ENCODE measurements around the gene LMBR1L.

LMBR1L gene

GRCh38 chr12:49052451-49053208, 58.0 kb downstream of the LMBR1L start:
- no peak overlapping the region for H3K23ac ChIP-seq (ENCODE audit: low read length in 2 of 2)
- peaks cover 45% of the 10 kb centered on the region for H3K4me1 ChIP-seq (ENCODE audit: control insufficient read depth, insufficient read depth, low read depth, low read length)
- no peak overlapping the region for H2AFZ ChIP-seq (ENCODE audit: low read depth, low read length)
- H3K36me3 ChIP-seq (ENCODE audit: control insufficient read depth in 1 of 2, insufficient read depth in 2 of 2, low read depth in 1 of 2, low read length in 2 of 2), result peaks cover 67 to 78% of the 10 kb centered on the region in 2 experiments
- H2BK5ac ChIP-seq (ENCODE audit: low read depth, low read length, poor library complexity, severe bottlenecking), result no peak overlapping the region
- H2AK5ac ChIP-seq (ENCODE audit: low read length, severe bottlenecking), result no peak overlapping the region
- H3K27ac ChIP-seq (ENCODE audit: low read length, poor library complexity, severe bottlenecking), result no peak overlapping the region
- H4K8ac ChIP-seq (ENCODE audit: low read length), result no peak overlapping the region
- no peak overlapping the region for H3K4me2 ChIP-seq (ENCODE audit: low read length, poor library complexity, severe bottlenecking)
- no peaks in the 10 kb centered on the region for H3K27me3 ChIP-seq (ENCODE audit: control insufficient read depth in 1 of 2, insufficient read depth in 1 of 2, low read length in 2 of 2)
- no peak overlapping the region for H2BK15ac ChIP-seq (ENCODE audit: low read depth, poor library complexity, severe bottlenecking)
- no peak overlapping the region for H3K9ac ChIP-seq (ENCODE audit: low read length)
- no peak for DNase-seq
- no peak overlapping the region for H3K4ac ChIP-seq (ENCODE audit: low read depth in 1 of 2, low read length in 2 of 2)
- H2BK120ac ChIP-seq (ENCODE audit: low read depth, low read length), result no peak overlapping the region
- H3K9me3 ChIP-seq (ENCODE audit: control insufficient read depth, low read length), result no peaks in the 10 kb centered on the region
- H3K18ac ChIP-seq (ENCODE audit: low read depth in 1 of 2, low read length in 2 of 2), result no peak overlapping the region
- no peak overlapping the region for H2BK12ac ChIP-seq (ENCODE audit: low read length in 2 of 2)
- no peak overlapping the region for H4K91ac ChIP-seq (ENCODE audit: low read length)
- WGBS, result 97% methylated on average over 16 of the region's 16 CpGs
- peaks cover 30% of the 10 kb centered on the region for H3K79me1 ChIP-seq (replicated peaks; ENCODE audit: low read length, poor library complexity, severe bottlenecking)
- H3K4me3 ChIP-seq (ENCODE audit: insufficient read depth in 1 of 2, low read depth in 1 of 2, low read length in 2 of 2), result no peak overlapping the region
- H3K14ac ChIP-seq (ENCODE audit: low read length in 2 of 2), result no peak overlapping the region

- 96% methylated on average over 19 of the region's 20 CpGs for WGBS
- Histone ChIP-seq H2BK12ac (ENCODE audit: low read length in 2 of 2) (no peak overlapping the region), H3K18ac (ENCODE audit: low read depth in 1 of 2, low read length in 2 of 2) (no peak overlapping the region), H3K14ac (ENCODE audit: low read length in 2 of 2) (no peak overlapping the region), H3K9ac (ENCODE audit: low read length) (no peak overlapping the region), H2BK120ac (ENCODE audit: low read depth, low read length) (no peak overlapping the region), H2BK5ac (ENCODE audit: low read depth, low read length, poor library complexity, severe bottlenecking) (no peak overlapping the region), H4K8ac (ENCODE audit: low read length) (no peak overlapping the region), H3K27me3 (ENCODE audit: control insufficient read depth in 1 of 2, insufficient read depth in 1 of 2, low read length in 2 of 2) (no peaks in the 10 kb centered on the region), H4K91ac (ENCODE audit: low read length) (no peak overlapping the region), H3K4me2 (ENCODE audit: low read length, poor library complexity, severe bottlenecking) (no peak overlapping the region), H2AFZ (ENCODE audit: low read depth, low read length) (no peak overlapping the region), H2AK5ac (ENCODE audit: low read length, severe bottlenecking) (no peak overlapping the region), H3K23ac (ENCODE audit: low read length in 2 of 2) (no peak overlapping the region), H3K79me1 (replicated peaks; ENCODE audit: low read length, poor library complexity, severe bottlenecking) (peaks cover 35% of the 10 kb centered on the region), H3K4me3 (ENCODE audit: insufficient read depth in 1 of 2, low read depth in 1 of 2, low read length in 2 of 2) (no peak overlapping the region), H3K36me3 (ENCODE audit: control insufficient read depth in 1 of 2, insufficient read depth in 2 of 2, low read depth in 1 of 2, low read length in 2 of 2) (peaks cover 72 to 86% of the 10 kb centered on the region in 2 experiments), H2BK15ac (ENCODE audit: low read depth, poor library complexity, severe bottlenecking) (no peak overlapping the region), H3K9me3 (ENCODE audit: control insufficient read depth, low read length) (no peaks in the 10 kb centered on the region), H3K4me1 (ENCODE audit: control insufficient read depth, insufficient read depth, low read depth, low read length) (peaks cover 42% of the 10 kb centered on the region), H3K27ac (ENCODE audit: low read length, poor library complexity, severe bottlenecking) (no peak overlapping the region), H3K4ac (ENCODE audit: low read depth in 1 of 2, low read length in 2 of 2) (no peak overlapping the region)
- DNase-seq, result no peak
Observed at GRCh38 chr12:49051777-49052438, 58.7 kb downstream of the LMBR1L start.

GRCh38 chr12:49051373-49051764, 59.3 kb downstream of the LMBR1L start:
- H3K4ac ChIP-seq (ENCODE audit: low read depth in 1 of 2, low read length in 2 of 2), result no peak overlapping the region
- no peak overlapping the region for H3K14ac ChIP-seq (ENCODE audit: low read length in 2 of 2)
- no peak overlapping the region for H4K91ac ChIP-seq (ENCODE audit: low read length)
- H3K23ac ChIP-seq (ENCODE audit: low read length in 2 of 2), result no peak overlapping the region
- no peak overlapping the region for H4K8ac ChIP-seq (ENCODE audit: low read length)
- no peak overlapping the region for H3K9ac ChIP-seq (ENCODE audit: low read length)
- H2BK12ac ChIP-seq (ENCODE audit: low read length in 2 of 2), result no peak overlapping the region
- peaks cover 77 to 91% of the 10 kb centered on the region in 2 experiments for H3K36me3 ChIP-seq (ENCODE audit: control insufficient read depth in 1 of 2, insufficient read depth in 2 of 2, low read depth in 1 of 2, low read length in 2 of 2)
- H3K79me1 ChIP-seq (replicated peaks; ENCODE audit: low read length, poor library complexity, severe bottlenecking), result peaks cover 39% of the 10 kb centered on the region
- no peak for DNase-seq
- no peak overlapping the region for H2AFZ ChIP-seq (ENCODE audit: low read depth, low read length)
- H3K4me3 ChIP-seq (ENCODE audit: insufficient read depth in 1 of 2, low read depth in 1 of 2, low read length in 2 of 2), result no peak overlapping the region
- no peak overlapping the region for H3K4me2 ChIP-seq (ENCODE audit: low read length, poor library complexity, severe bottlenecking)
- no peak overlapping the region for H2AK5ac ChIP-seq (ENCODE audit: low read length, severe bottlenecking)
- no peaks in the 10 kb centered on the region for H3K27me3 ChIP-seq (ENCODE audit: control insufficient read depth in 1 of 2, insufficient read depth in 1 of 2, low read length in 2 of 2)
- no peak overlapping the region for H2BK15ac ChIP-seq (ENCODE audit: low read depth, poor library complexity, severe bottlenecking)
- no peak overlapping the region for H2BK5ac ChIP-seq (ENCODE audit: low read depth, low read length, poor library complexity, severe bottlenecking)
- no peaks in the 10 kb centered on the region for H3K9me3 ChIP-seq (ENCODE audit: control insufficient read depth, low read length)
- H2BK120ac ChIP-seq (ENCODE audit: low read depth, low read length), result no peak overlapping the region
- 97% methylated on average over 18 of the region's 18 CpGs for WGBS
- no peak overlapping the region for H3K27ac ChIP-seq (ENCODE audit: low read length, poor library complexity, severe bottlenecking)
- H3K18ac ChIP-seq (ENCODE audit: low read depth in 1 of 2, low read length in 2 of 2), result no peak overlapping the region
- H3K4me1 ChIP-seq (ENCODE audit: control insufficient read depth, insufficient read depth, low read depth, low read length), result peaks cover 41% of the 10 kb centered on the region

GRCh38 chr12:49050507-49051372, 59.9 kb downstream of the LMBR1L start:
- no peak overlapping the region for H3K4me2 ChIP-seq (ENCODE audit: low read length, poor library complexity, severe bottlenecking)
- peaks cover 45% of the 10 kb centered on the region for H3K79me1 ChIP-seq (replicated peaks; ENCODE audit: low read length, poor library complexity, severe bottlenecking)
- peak overlapping the region; percentile 5 for H2BK15ac ChIP-seq (ENCODE audit: low read depth, poor library complexity, severe bottlenecking)
- H3K18ac ChIP-seq (ENCODE audit: low read depth in 1 of 2, low read length in 2 of 2), result no peak overlapping the region
- no peak overlapping the region for H2BK120ac ChIP-seq (ENCODE audit: low read depth, low read length)
- no peak overlapping the region for H3K23ac ChIP-seq (ENCODE audit: low read length in 2 of 2)
- no peaks in the 10 kb centered on the region for H3K27me3 ChIP-seq (ENCODE audit: control insufficient read depth in 1 of 2, insufficient read depth in 1 of 2, low read length in 2 of 2)
- no peaks in the 10 kb centered on the region for H3K9me3 ChIP-seq (ENCODE audit: control insufficient read depth, low read length)
- H2BK5ac ChIP-seq (ENCODE audit: low read depth, low read length, poor library complexity, severe bottlenecking), result no peak overlapping the region
- peaks cover 84 to 97% of the 10 kb centered on the region in 2 experiments for H3K36me3 ChIP-seq (ENCODE audit: control insufficient read depth in 1 of 2, insufficient read depth in 2 of 2, low read depth in 1 of 2, low read length in 2 of 2)
- H3K14ac ChIP-seq (ENCODE audit: low read length in 2 of 2), result no peak overlapping the region
- 98% methylated on average over 13 of the region's 13 CpGs for WGBS
- no peak overlapping the region for H4K91ac ChIP-seq (ENCODE audit: low read length)
- no peak overlapping the region for H3K9ac ChIP-seq (ENCODE audit: low read length)
- H2BK12ac ChIP-seq (ENCODE audit: low read length in 2 of 2), result no peak overlapping the region
- no peak overlapping the region for H3K27ac ChIP-seq (ENCODE audit: low read length, poor library complexity, severe bottlenecking)
- H4K8ac ChIP-seq (ENCODE audit: low read length), result no peak overlapping the region
- peaks cover 38% of the 10 kb centered on the region for H3K4me1 ChIP-seq (ENCODE audit: control insufficient read depth, insufficient read depth, low read depth, low read length)
- H3K4ac ChIP-seq (ENCODE audit: low read depth in 1 of 2, low read length in 2 of 2), result no peak overlapping the region
- H3K4me3 ChIP-seq (ENCODE audit: insufficient read depth in 1 of 2, low read depth in 1 of 2, low read length in 2 of 2), result no peak overlapping the region
- no peak overlapping the region for H2AFZ ChIP-seq (ENCODE audit: low read depth, low read length)
- no peak for DNase-seq
- peak overlapping the region; percentile 10 for H2AK5ac ChIP-seq (ENCODE audit: low read length, severe bottlenecking)
